ENCODE measurements around the gene KCNK17.
A peak's percentile ranks its signal among the peaks of the same experiment; 100 is the strongest.

KCNK17 gene

GRCh38 chr6:39338397-39338796 is 24.2 kb upstream of the KCNK17 start:
- no peak for DNase-seq (ENCODE audit: low read depth)

DNA sequence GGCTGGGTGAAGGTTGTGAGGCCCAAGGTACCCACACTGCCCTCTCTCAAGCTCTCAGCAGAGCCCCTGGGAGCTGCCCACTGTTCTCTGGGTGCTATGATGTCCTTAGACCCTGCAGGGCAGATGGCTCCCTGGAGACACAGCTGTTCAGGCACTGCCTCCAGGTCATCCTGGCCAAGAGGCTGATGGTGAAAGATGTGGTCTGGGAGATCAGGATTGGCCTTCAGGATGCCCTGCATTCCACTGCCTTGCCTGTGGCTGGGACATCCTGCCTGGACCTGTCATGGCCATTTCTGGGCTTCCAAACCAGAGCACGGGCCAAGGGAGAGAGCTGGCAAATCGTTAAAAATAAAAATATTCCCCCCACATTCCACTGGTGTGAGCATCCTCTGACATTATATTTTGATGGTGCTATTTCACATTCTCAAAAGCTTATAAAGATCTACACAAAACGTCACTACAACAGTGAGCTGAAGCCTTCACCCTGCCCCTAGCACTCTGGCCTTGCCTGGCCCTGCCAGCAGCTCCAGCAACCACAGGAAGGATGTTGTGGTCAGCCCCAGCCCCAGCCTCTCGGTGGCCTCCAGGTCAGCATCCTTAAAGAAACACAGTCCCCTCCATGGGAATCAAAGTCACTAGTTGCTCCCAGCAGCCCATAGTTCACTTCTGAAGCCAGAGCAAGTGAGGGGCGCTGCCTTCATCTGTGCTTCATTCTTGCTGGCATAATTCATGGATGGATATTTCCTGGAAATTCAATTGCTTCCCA is 21.7 kb upstream of the KCNK17 start:
- DNase-seq (ENCODE audit: low read depth), result no peak

DNA sequence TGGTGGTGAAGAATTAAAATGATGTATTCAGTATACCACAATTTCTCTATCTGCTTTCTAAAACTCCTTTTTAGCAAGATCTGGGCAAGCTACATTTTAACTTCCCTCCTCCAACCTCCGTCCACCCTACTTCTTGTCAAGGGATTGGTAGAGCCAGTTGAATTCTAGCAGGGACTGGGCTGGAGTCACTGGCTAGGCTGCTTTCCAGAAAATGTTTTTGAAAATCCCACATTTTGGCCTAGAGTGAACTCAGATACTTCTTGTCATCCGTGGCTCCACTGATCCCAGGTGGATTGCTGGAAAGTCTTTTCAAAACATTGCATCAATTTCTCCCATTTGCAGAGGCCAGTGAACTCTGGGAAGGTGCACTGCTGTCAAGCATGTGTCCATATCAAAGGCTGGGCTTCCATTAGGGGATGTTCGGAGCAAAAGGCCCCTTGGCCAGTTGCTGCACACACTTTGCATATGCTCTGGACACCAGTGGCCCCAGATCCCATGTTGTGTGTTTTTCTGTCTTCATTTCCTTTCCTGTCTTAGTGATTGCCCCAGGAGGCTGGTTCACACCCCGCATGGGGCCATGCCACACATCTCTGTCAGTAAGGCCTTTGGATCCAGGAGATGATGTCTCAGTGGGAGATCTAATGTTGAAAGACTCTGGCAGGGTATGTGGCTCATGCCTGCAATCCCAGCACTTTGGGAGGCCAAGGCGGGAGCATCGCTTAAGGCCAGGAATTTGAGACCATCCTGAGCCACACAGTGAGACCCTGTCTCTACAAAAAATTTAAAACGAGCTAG is 19.6 kb upstream of the KCNK17 start:
- DNase-seq (ENCODE audit: low read depth), result no peak

- DNase-seq (ENCODE audit: low read depth), result no peak
Observed at GRCh38 chr6:39330476-39330875, 16.3 kb upstream of the KCNK17 start.

- no peak for DNase-seq (ENCODE audit: low read depth)
Observed at GRCh38 chr6:39330057-39330456, 15.8 kb upstream of the KCNK17 start.

DNA sequence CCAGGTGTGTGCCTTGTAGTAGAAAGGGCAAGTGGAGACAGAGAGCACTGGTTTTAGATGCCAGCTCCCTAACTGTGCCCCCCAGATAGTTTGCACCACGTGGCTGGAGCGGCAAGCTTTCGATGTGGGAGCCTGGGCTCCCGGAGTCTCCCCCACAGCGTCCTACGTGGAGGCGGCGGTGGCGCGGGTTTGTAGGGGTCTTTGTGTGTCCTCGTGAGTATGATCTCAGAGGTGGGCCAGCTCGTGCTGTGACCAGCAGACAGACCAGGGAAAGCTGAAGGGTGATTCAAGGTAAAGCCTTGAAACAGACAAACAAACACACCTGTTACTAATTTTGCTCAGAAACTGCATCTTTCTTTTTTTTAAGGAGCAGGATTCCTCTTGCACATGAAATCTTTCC is 13.8 kb upstream of the KCNK17 start:
- no peak for DNase-seq (ENCODE audit: low read depth)

GRCh38 chr6:39327507-39327906 is 13.3 kb upstream of the KCNK17 start:
- DNase-seq (ENCODE audit: low read depth), result no peak

DNA sequence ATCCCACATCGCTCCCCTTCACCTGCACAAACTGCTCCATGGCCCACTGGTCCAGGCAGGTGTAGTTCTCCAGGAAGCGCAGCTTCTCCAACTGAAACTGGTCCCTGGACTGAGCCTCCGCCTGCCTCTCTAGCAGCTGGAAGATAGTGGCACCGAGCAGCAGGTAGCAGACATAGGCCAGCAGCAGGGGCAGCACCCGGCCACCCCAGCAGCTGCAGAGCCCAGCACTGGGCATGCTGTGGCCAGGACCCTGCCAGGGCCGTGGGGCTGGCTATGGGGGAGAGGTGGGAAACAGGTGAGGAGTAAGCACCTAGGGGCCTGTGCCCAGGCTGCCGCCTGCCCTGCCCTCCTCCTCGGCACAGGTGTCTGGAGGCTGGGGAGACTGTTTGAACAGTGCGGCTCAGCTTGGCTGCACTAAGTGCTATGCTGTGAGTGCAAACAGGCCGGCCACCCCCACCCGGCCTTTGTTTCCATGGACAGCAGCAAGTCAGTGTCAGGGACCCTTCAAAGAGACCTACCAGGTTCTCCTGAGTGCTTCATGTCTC is 8.2 kb upstream of the KCNK17 start, which contains the start of gene KCNK16:
Gene KCNK16 (minus strand): TSS at position 397 of the 545 bp plus-strand sequence. CDS start 162 bp downstream, at position 235.
- no peak for DNase-seq (ENCODE audit: low read depth)

DNA sequence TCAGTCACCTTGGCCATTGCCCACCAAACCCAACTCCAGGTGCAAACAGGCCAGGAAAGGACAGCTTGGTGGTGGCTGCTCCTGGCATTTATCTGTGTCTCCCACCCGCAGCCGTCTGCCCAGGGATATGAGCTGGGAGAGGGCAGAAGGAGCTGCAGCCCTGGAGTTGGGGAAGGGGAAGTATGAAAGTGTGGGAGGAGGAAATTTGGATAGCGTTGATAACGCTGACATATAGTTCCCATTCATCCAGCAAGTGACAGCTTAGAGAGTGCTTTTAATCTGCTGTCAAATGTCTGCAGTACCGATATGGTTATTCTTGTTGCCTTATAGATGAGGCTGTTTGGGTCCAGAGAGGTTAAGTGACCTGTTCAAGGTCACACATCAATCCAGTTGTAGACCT is 7.5 kb upstream of the KCNK17 start:
- no peak for DNase-seq (ENCODE audit: low read depth)

DNA sequence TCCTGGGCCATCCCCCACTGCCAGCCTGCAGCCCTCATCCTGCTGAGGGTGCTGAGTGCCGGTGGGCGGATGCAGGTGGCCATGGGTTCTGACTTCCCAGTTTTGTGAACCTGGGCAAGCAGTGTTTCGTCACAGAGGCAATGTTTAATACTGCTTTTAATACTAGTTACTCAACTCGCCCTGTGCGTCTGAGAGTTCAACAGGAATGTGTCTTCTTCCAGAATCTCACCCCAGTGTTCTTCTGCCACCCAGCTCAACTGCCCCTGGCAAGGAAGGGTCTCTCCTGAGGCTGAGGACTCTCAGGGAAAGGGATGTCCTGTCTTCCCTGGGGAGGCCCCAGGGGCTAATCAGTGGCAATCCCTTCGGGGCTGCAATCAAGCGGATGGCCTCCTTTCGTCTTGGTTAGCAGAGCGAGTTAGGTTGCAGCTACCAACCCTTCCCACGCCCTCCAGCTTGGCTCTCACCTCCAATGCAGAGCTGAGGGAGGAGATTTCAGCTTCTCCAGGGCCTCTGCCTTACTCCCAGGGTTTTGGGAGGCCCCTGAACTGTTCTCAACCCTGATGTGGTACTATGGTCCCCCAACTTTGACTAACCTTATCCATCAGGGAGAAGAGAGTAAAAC is 6.3 kb upstream of the KCNK17 start:
- DNase-seq (ENCODE audit: low read depth), result no peak

- no peak for DNase-seq (ENCODE audit: low read depth)
Observed at GRCh38 chr6:39319621-39320362, 5.6 kb upstream of the KCNK17 start.

DNA sequence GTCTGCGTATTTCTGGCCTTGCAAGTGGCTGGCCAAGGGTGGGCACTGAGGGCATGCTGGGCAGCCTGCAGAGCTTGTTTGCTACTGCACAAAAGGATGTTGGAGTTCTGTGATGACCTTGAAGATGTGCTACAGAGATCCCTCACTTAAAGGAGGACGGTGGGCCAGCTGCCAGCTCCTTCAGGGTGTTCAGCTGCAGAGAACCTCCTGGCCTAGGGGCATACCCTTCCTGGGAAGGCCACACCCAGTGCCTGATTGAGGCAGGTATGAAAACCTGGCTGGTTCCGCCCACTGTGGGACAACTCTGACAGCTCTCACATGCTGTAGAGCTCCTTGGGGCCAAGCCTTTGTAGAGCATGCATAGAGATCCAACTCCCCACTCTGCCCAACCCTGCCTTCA is 3.0 kb upstream of the KCNK17 start:
- DNase-seq (ENCODE audit: low read depth), result no peak

- DNase-seq (ENCODE audit: low read depth), result no peak
Observed at GRCh38 chr6:39313526-39314272, 520 bp downstream of the KCNK17 start.

- no peak for DNase-seq (ENCODE audit: low read depth)
Observed at GRCh38 chr6:39312912-39313525, 1.2 kb downstream of the KCNK17 start.

DNA sequence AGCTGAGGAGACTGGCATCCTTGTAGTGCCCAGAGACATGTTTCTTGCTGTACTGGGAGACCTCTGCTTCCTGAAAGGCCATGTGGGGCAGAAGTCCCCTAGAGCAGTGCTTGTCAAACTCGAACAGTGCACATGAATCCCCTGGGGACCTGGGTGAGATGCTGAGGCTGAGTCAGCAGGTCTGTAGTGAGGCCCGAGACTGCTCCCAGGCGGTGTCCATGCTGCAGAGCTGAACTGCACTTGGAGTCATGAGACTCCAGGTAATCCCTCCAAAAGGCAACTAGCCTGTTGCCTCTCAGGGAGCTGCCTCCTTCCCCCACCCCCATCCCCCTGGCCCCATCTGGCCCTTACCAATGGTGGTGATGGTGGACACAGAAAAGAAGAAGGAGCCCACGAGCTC is 3.7 kb downstream of the KCNK17 start:
- no peak for DNase-seq (ENCODE audit: low read depth)

DNA sequence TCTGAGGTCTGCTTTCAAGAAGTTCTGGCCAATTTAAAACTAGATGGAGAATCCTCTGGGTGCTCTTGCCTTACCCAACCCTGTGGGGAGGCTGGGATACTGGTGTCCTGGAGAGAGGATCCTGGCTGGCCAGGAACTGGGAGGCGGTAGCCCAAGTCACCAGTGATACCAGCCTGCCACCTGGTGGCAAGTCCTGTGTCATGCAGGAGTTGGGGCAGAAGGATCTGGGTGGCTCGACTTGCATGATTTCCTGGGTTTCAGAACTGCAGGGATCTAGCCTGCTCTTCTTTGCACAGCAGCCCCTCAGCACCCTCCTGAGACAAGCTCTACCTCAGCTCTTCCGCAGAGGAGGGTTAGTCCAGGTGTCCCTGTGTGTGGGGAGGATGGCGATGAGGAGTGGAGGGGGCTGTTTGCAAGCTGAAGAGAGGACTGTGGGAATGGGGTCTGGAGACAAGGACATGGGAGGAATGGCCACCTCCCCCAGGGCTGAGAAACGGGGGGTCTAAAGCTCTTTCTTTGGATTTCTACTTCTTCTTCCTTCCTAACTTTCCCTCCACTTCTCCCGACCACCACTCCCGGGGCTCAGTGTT is 4.2 kb downstream of the KCNK17 start:
- peak; percentile 9 for DNase-seq (ENCODE audit: low read depth)

DNA sequence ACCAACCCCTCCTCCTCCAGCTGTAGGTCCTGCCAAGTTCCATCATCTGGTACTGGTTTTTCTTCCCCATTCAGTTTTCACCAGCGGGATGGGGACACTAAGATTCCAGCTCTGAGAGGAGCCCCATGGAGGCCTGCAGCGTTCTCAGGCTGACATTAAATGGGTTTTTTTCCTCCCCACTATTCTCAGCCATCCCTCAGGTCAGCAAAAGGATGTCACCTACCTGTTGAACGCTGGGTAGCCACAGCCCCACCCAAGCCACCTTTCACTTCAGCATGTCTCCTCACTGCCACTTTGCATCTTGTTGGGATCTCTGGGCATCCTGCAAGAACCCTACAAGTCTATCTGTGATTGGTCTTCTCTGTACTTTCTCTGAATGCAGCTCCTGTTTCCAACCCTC is 6.8 kb downstream of the KCNK17 start:
- DNase-seq (ENCODE audit: low read depth), result no peak

DNA sequence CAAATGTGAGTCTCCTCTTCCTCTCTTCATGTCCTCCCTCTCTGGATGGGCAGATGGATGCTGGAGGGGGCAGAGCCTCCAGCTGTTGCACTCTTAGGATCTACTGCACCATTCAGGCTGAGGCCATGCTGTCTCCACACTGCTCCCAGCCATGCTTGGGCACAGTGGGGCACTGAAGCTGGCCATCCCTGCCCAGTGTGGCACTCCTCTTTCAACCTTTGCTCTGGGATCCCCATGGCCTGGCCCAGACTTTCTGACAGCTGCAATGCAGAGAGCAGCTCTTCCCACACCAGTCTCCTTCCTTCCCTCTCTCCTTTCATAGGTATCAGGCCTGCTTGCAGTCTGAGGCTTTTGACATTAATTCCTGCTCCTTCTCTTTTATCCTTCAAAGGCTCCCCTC is 9.3 kb downstream of the KCNK17 start:
- DNase-seq (ENCODE audit: low read depth), result no peak

DNA sequence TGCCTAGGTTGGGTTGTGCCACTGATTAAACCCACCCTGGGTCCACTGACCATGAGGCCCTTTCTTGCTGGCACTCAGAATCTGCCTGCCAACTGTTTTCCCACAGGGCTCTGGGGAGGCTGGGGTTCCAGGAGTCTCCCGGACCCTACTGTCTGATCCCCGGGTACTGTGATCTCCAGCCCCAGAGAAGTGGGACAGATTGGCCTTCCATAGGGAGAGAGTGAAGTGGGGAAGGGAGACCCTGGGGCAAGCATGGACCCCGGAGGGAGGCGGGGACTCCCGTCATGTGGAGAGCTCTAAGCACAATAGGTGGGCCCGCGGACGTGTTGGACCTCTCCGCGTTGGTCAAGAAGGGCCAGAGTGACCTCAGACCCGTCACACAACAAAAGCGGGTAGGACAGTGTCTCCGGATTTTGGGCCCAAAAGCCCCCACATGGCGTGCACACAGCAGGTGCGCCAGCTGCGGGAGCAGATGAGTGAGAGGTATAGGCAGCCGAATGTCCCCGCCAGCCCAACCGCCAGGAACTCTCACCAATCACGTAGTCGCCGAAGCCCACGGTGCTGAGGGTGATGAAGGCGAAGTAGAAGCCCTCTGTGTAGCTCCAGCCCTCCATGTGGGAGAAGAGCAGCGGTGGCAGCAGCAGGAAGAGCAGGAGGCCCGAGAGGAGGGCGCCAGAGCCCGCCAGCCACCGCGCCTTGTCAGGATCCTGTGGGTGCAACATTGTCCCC is 10.6 kb downstream of the KCNK17 start:
- no peak for DNase-seq (ENCODE audit: low read depth)

Measured in activated T-helper 1 cell treated with Interleukin-2 at 50 U/mL for 16 hours (primary cell).